Measurements from ENCODE around the gene CDH26.

Gene CDH26

DNA sequence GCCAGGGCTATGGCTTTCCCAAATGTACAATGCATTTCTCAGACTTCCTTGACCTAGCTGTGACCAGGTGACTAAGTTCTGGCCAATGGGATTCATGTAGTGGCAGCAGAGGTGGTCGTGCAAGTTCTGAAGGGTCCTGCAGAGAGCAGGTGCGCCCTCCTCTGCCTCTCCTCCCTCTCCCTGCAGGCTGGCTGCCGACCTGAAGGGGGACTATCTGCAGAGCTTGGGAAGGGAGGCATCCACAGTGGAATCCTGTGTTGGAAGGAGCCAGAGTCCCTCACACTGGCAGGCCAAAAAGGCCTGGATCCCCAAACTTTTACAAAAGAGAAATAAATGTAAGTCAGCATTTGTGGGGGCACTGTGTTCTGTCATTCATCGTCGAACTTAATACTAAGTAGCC is 66.6 kb downstream of the CDH26 start:
- Histone ChIP-seq H3K4me3 (ENCODE audit: low read length) (no peak overlapping the region), H3F3A (ENCODE audit: insufficient read depth, low read length) (no peaks in the 10 kb centered on the region), H3K36me3 (replicated peaks; ENCODE audit: insufficient read depth, low read length) (no peaks in the 10 kb centered on the region), H3K9ac (ENCODE audit: low read length) (no peak overlapping the region), H3K27me3 (replicated peaks; ENCODE audit: insufficient read depth, low read length) (no peaks in the 10 kb centered on the region), H3K4me2 (ENCODE audit: low read depth, low read length) (no peak overlapping the region), H3K9me3 (replicated peaks; ENCODE audit: insufficient read depth, low read length) (no peaks in the 10 kb centered on the region), H4K20me1 (ENCODE audit: insufficient read depth, low read length) (no peaks in the 10 kb centered on the region), H2AFZ (ENCODE audit: low read length) (no peak overlapping the region), H3K4me1 (ENCODE audit: low read length) (no peaks in the 10 kb centered on the region), H3K79me2 (ENCODE audit: low read length) (no peaks in the 10 kb centered on the region), H3K27ac (ENCODE audit: low read length) (no peak overlapping the region), H3K9me2 (replicated peaks; ENCODE audit: insufficient read depth, low read length) (no peaks in the 10 kb centered on the region)
- no peak for TF ChIP-seq EZH2 (optimal IDR thresholded peaks at IDR 0.05; ENCODE audit: low read depth, low read length)
- TF ChIP-seq EZH2phosphoT487 (IDR thresholded peaks at IDR 0.05; ENCODE audit: low read length), result no peak
- TF ChIP-seq, protein P1, sequence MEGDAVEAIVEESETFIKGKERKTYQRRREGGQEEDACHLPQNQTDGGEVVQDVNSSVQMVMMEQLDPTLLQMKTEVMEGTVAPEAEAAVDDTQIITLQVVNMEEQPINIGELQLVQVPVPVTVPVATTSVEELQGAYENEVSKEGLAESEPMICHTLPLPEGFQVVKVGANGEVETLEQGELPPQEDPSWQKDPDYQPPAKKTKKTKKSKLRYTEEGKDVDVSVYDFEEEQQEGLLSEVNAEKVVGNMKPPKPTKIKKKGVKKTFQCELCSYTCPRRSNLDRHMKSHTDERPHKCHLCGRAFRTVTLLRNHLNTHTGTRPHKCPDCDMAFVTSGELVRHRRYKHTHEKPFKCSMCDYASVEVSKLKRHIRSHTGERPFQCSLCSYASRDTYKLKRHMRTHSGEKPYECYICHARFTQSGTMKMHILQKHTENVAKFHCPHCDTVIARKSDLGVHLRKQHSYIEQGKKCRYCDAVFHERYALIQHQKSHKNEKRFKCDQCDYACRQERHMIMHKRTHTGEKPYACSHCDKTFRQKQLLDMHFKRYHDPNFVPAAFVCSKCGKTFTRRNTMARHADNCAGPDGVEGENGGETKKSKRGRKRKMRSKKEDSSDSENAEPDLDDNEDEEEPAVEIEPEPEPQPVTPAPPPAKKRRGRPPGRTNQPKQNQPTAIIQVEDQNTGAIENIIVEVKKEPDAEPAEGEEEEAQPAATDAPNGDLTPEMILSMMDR (IDR thresholded peaks at IDR 0.05; ENCODE audit: low read length), result no peak
- no peak for DNase-seq

DNA sequence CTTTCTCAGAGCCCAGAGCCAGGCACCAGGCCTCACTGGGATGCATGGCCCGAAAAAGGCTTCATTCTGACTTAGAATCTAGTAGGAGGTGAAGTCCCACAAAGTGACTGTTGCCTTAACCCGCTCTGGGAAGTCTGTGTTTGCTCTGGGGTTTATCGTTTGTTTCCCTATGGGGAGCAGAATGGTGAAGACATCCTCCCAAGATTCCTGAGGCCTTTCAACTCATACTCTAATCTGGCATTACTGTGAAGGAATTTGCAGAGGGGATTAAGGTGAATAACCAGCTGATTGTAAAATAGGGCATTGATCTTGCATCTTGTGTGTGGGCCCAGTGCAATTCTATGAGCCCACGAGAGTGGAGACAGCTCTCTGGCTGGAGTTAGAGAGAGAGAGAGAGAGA is 67.8 kb downstream of the CDH26 start:
- no peaks in the 10 kb centered on the region for H3K4me1 ChIP-seq (ENCODE audit: low read length)
- no peaks in the 10 kb centered on the region for H3K27me3 ChIP-seq (replicated peaks; ENCODE audit: insufficient read depth, low read length)
- TF ChIP-seq, protein P1 (IDR thresholded peaks at IDR 0.05; ENCODE audit: low read length), result no peak
- no peak for TF ChIP-seq EZH2 (optimal IDR thresholded peaks at IDR 0.05; ENCODE audit: low read depth, low read length)
- TF ChIP-seq EZH2phosphoT487 (IDR thresholded peaks at IDR 0.05; ENCODE audit: low read length), result no peak
- no peaks in the 10 kb centered on the region for H3F3A ChIP-seq (ENCODE audit: insufficient read depth, low read length)
- no peak overlapping the region for H2AFZ ChIP-seq (ENCODE audit: low read length)
- no peak overlapping the region for H3K4me2 ChIP-seq (ENCODE audit: low read depth, low read length)
- H3K9me3 ChIP-seq (replicated peaks; ENCODE audit: insufficient read depth, low read length), result no peaks in the 10 kb centered on the region
- H3K36me3 ChIP-seq (replicated peaks; ENCODE audit: insufficient read depth, low read length), result no peaks in the 10 kb centered on the region
- H3K9ac ChIP-seq (ENCODE audit: low read length), result no peak overlapping the region
- no peaks in the 10 kb centered on the region for H4K20me1 ChIP-seq (ENCODE audit: insufficient read depth, low read length)
- H3K27ac ChIP-seq (ENCODE audit: low read length), result no peak overlapping the region
- H3K4me3 ChIP-seq (ENCODE audit: low read length), result no peak overlapping the region
- no peaks in the 10 kb centered on the region for H3K79me2 ChIP-seq (ENCODE audit: low read length)
- DNase-seq, result no peak
- no peaks in the 10 kb centered on the region for H3K9me2 ChIP-seq (replicated peaks; ENCODE audit: insufficient read depth, low read length)

DNA sequence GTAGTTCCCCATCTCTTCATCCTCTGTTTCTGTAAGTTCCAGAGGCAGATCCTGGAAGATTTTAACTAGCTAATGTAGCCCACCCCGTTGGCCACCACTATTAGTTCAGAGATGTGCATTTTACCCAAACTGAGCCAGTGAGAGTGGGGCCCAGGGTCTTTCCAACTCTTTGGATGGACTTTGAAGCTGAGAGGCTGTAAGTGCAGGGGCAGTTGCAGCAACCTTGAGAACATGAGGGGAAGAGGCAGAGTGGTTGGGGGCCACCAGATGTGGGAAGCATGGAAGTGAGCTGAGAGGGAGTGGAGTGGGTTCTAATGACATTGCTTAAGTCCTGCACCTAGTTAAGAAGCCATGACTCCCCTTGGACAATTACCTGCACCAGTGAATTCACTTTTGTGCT is 72.2 kb downstream of the CDH26 start:
- Histone ChIP-seq H4K20me1 (ENCODE audit: insufficient read depth, low read length) (no peaks in the 10 kb centered on the region), H3K27me3 (replicated peaks; ENCODE audit: insufficient read depth, low read length) (no peaks in the 10 kb centered on the region), H3K4me3 (ENCODE audit: low read length) (no peak overlapping the region), H3K36me3 (replicated peaks; ENCODE audit: insufficient read depth, low read length) (no peaks in the 10 kb centered on the region), H2AFZ (ENCODE audit: low read length) (no peak overlapping the region), H3K9me2 (replicated peaks; ENCODE audit: insufficient read depth, low read length) (no peaks in the 10 kb centered on the region), H3K4me1 (ENCODE audit: low read length) (no peaks in the 10 kb centered on the region), H3K4me2 (ENCODE audit: low read depth, low read length) (no peak overlapping the region), H3K79me2 (ENCODE audit: low read length) (no peaks in the 10 kb centered on the region), H3F3A (ENCODE audit: insufficient read depth, low read length) (no peaks in the 10 kb centered on the region), H3K27ac (ENCODE audit: low read length) (no peak overlapping the region), H3K9me3 (replicated peaks; ENCODE audit: insufficient read depth, low read length) (no peaks in the 10 kb centered on the region), H3K9ac (ENCODE audit: low read length) (no peak overlapping the region)
- TF ChIP-seq EZH2 (optimal IDR thresholded peaks at IDR 0.05; ENCODE audit: low read depth, low read length), result no peak
- no peak for TF ChIP-seq EZH2phosphoT487 (IDR thresholded peaks at IDR 0.05; ENCODE audit: low read length)
- TF ChIP-seq, protein P1 (IDR thresholded peaks at IDR 0.05; ENCODE audit: low read length), result no peak
- DNase-seq, result no peak
